ENCODE measurements around the gene RGS10. TPM values are rescaled to one million over a fixed set of nuclear protein-coding genes. Genes with fewer than 3 reads are reported as not detected.
"Not testable (repeated sequence)": the region's sequence is repeated elsewhere in the genome, so short reads cannot be mapped to it uniquely, and the experiment has no call there.

Gene RGS10, protein sequence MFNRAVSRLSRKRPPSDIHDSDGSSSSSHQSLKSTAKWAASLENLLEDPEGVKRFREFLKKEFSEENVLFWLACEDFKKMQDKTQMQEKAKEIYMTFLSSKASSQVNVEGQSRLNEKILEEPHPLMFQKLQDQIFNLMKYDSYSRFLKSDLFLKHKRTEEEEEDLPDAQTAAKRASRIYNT
- 100 to 1,000 TPM; 151 to 172 TPM for total RNA-seq

DNA sequence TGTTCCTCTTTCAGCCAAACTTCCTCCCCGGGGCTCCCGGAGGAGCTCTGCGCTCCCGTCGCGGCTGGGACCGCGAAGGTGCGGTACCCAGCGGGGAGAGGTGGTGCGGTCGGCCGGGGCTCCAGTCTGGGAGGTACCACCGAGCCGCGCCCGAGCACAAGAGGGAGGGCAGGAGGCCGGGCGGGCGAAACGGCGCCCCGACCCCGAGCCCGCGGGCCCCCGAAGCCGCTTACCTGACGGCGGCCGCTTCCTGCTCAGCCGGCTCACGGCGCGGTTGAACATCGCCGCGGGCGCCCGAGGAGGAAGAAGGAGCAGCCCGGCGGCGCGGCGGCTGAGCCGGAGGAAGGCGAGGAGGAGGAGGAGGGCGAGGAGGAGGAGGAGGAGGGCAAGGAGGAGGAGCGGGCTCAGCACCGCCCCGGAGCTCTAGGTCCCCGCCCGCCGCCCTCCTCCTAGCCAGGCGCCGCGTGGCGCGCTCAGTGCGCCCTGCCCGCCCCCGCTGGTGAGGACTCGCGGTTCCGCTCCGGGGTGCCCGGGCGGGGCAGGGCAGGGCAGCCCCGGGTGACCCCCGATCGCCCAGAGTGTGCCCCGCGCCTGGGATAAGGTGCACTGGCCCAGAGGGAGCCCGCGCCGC is at the start of gene RGS10:
RGS10 (minus strand) TSS at position 363 of the 631 bp plus-strand sequence; CDS start at position 282, 81 bp downstream.
- Mint-ChIP-seq H3K9me3 (no peaks in the 10 kb centered on the region), H3K4me1 (peaks cover 41% of the 10 kb centered on the region), H3K27ac (peak within 1 kb of the TSS; percentile 94), H3K4me3 (peak within 1 kb of the TSS; percentile 79), H3K27me3 (peaks cover 9% of the 10 kb centered on the region), H3K36me3 (ENCODE audit: low read depth) (peaks cover 15% of the 10 kb centered on the region)
- DNase-seq, result peak; percentile 88
- CTCF ChIA-PET, result interaction anchor here (0.9 to 3.1 kb wide), 20 partner anchors 9 to 343 kb away, joined by 3 to 13 read pairs (median 5); no protein-coding TSS in a partner anchor
- POLR2A ChIA-PET, result interaction anchor here (1.0 kb wide), 2 partner anchors 43 to 53 kb away, joined by 3 read pairs; no protein-coding TSS in a partner anchor

DNA sequence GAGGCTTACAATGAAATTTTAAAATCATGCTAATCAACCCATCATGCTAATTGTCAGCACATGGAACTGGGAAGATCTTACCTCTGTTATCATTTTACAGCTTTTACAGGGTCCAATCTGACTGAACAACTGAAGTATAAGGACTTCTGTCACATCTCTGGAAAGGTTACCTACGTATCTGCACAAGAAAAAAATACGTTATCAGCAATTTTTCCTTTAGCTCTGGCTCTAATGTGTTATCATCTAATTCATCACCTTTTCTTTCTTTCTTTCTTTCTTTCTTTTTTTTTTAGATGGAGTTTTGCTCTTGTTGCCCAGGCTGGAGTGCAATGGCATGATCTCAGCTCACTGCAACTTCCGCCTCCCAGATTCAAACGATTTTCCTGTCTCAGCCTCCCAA is 45.6 kb upstream of the RGS10 start:
- peaks cover 32% of the 10 kb centered on the region for H3K36me3 Mint-ChIP-seq (ENCODE audit: low read depth)
- H3K4me1 Mint-ChIP-seq, result peaks cover 30% of the 10 kb centered on the region
- POLR2A ChIA-PET, result no interaction called here
- H3K4me3 Mint-ChIP-seq, result no peak overlapping the region
- CTCF ChIA-PET, result interaction anchor here (0.6 to 1.3 kb wide), 3 partner anchors 21 to 308 kb away, joined by 3 to 4 read pairs (median 3); no protein-coding TSS in a partner anchor
- no peaks in the 10 kb centered on the region for H3K9me3 Mint-ChIP-seq
- H3K27ac Mint-ChIP-seq, result no peak overlapping the region
- no peak for DNase-seq
- H3K27me3 Mint-ChIP-seq, result no peaks in the 10 kb centered on the region

DNA sequence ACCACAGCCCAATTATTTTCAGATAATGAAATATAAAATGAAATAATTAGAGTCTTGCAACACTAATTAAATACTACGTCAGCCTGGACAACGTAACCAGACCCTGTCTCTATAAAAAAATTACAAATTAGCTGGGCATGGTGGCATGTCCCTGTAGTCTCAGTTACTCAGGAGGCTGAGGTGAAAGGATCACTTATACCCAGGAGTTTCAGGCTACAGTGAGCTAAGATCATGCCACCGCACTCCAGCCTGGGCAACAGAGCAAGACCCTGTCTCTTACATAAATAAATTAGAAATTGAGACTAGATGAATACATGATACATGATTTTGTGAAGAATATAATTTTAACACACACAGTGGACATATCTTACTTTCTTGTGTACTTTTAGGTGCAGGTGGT is 35.8 kb upstream of the RGS10 start:
- Mint-ChIP-seq H3K36me3 (ENCODE audit: low read depth) (peaks cover 51% of the 10 kb centered on the region), H3K9me3 (no peaks in the 10 kb centered on the region), H3K27me3 (no peaks in the 10 kb centered on the region), H3K4me3 (no peak overlapping the region), H3K27ac (no peak overlapping the region), H3K4me1 (peaks cover 35% of the 10 kb centered on the region)
- ChIA-PET CTCF (interaction anchor here (0.6 kb wide), 1 partner anchor 327 kb away, joined by 4 read pairs; no protein-coding TSS in a partner anchor), POLR2A (no interaction called here)
- DNase-seq, result no peak

DNA sequence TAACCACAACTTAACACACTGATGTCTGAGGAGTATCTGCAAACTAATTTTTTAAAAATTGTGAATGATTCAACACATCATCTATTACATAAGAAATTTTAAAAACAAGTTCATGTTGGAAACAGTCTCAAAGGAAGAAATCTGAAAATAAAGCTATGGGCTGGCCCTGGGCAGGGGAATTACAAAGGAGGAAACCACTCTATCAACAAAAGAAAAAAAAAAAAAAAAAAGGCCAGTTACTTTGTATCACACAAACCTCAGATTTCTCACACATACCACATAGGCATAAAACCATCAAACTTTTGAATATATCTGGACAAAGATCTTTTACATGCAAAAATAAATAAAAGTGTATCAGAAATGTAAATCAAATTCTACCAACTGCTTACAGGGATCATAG is 33.5 kb upstream of the RGS10 start:
- no peaks in the 10 kb centered on the region for H3K27me3 Mint-ChIP-seq
- CTCF ChIA-PET, result interaction anchor here (1.6 kb wide), 3 partner anchors 17 to 33 kb away, joined by 4 to 6 read pairs (median 6); partner anchors contain the start of gene RGS10
- peaks cover 26% of the 10 kb centered on the region for H3K4me1 Mint-ChIP-seq

DNA sequence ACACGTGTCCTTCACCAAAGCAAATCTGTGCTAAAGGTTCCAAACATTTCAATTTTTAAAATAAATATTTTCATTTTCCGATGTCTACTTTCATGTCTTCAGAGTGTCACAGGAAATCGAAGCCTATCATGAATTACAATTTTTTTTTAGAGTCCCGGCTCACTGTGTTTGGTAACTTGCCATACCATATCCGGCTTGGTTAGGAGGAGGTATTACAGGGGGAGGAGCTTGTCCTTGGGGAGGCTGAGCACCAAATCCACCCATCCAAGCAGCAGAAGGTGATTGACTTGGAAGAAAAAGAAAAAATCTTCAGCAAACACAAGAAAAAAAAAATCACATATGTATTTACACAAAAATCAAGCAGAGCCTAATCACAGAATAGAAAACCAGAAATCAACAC is 33.0 kb upstream of the RGS10 start:
- Mint-ChIP-seq H3K27me3 (no peaks in the 10 kb centered on the region), H3K36me3 (ENCODE audit: low read depth) (peaks cover 49% of the 10 kb centered on the region), H3K4me3 (no peak overlapping the region), H3K27ac (peak overlapping the region; percentile 77), H3K4me1 (peaks cover 26% of the 10 kb centered on the region), H3K9me3 (no peaks in the 10 kb centered on the region)
- POLR2A ChIA-PET, result no interaction called here
- peak; percentile 55 for DNase-seq
- CTCF ChIA-PET, result interaction anchor here (1.6 kb wide), 1 partner anchor 27 kb away, joined by 6 read pairs; no protein-coding TSS in a partner anchor

More for the DNA sequence above, 33.5 kb upstream of the RGS10 start:
- Mint-ChIP-seq H3K36me3 (ENCODE audit: low read depth) (peaks cover 49% of the 10 kb centered on the region), H3K9me3 (no peaks in the 10 kb centered on the region), H3K27ac (no peak overlapping the region), H3K4me3 (no peak overlapping the region)
- no peak for DNase-seq
- POLR2A ChIA-PET, result no interaction called here

DNA sequence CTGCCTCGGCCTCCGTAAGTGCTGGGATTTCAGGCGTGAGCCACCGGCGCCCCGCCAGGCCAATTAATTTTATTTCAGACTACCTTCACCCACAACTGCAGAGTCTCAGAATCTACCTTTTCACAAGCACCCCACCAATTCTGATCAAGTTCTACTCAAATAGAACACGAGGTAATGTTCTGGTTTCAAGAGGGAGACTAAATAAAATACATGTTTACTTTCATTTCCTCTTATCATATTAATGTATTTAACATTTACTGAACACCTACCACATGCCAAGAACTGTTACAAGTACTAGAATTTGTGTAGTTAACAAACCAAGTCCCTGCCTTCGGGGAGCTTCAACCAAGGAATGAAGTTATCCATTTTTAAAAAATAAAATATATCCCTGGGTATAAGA is 25.5 kb upstream of the RGS10 start:
- Mint-ChIP-seq H3K4me1 (no peaks in the 10 kb centered on the region), H3K36me3 (ENCODE audit: low read depth) (peaks cover 3% of the 10 kb centered on the region), H3K27me3 (no peaks in the 10 kb centered on the region), H3K9me3 (no peaks in the 10 kb centered on the region), H3K4me3 (no peak overlapping the region), H3K27ac (no peak overlapping the region)
- DNase-seq, result no peak
- POLR2A ChIA-PET, result no interaction called here
- CTCF ChIA-PET, result interaction anchor here (0.6 to 1.3 kb wide), 3 partner anchors 11 to 52 kb away, joined by 3 to 4 read pairs (median 4); no protein-coding TSS in a partner anchor

DNA sequence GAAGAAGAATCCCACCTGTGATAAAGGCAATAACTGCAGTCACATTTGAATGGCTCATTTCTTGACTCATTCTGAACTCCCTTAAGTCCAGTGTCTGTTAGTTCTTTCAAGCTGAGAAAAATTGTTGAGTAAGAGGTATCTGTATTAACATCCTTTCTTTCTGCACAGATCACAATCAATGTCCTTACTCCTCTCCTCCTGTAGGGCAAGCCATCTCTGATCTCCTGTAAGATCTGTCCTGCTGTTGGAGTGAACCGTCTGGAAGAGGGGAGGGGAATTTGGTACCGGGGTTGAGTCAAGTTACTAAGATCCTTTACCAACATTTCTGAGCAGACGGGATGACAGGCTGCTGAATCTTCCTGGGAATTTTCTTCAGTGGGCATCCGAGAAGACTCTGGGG is 19.6 kb upstream of the RGS10 start:
- CTCF ChIA-PET, result interaction anchor here (0.5 kb wide), 1 partner anchor 730 kb away, joined by 3 read pairs; no protein-coding TSS in a partner anchor
- Mint-ChIP-seq H3K27ac (no peak overlapping the region), H3K27me3 (no peaks in the 10 kb centered on the region), H3K9me3 (no peaks in the 10 kb centered on the region), H3K4me1 (no peaks in the 10 kb centered on the region), H3K4me3 (no peak overlapping the region), H3K36me3 (ENCODE audit: low read depth) (no peaks in the 10 kb centered on the region)
- POLR2A ChIA-PET, result no interaction called here
- DNase-seq, result no peak

DNA sequence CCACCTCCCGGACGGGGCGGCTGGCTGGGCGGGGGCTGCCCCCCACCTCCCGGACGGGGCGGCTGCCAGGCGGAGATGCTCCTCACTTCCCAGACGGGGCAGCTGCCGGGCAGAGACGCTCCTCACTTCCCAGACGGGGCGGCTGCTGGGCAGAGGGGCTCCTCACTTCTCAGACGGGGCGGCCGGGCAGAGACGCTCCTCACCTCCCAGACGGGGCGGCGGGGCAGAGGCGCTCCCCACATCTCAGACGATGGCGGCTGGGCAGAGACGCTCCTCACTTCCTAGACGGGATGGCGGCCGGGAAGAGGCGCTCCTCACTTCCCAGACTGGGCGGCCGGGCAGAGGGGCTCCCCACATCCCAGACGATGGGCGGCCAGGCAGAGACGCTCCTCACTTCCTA is 17.0 kb upstream of the RGS10 start:
- H3K36me3 Mint-ChIP-seq (ENCODE audit: low read depth); H3K27me3 Mint-ChIP-seq; POLR2A ChIA-PET; H3K4me3 Mint-ChIP-seq; DNase-seq; H3K27ac Mint-ChIP-seq; H3K4me1 Mint-ChIP-seq; H3K9me3 Mint-ChIP-seq: not testable (repeated sequence)
- CTCF ChIA-PET, result interaction anchor here (0.6 kb wide), 1 partner anchor 173 kb away, joined by 4 read pairs; no protein-coding TSS in a partner anchor

DNA sequence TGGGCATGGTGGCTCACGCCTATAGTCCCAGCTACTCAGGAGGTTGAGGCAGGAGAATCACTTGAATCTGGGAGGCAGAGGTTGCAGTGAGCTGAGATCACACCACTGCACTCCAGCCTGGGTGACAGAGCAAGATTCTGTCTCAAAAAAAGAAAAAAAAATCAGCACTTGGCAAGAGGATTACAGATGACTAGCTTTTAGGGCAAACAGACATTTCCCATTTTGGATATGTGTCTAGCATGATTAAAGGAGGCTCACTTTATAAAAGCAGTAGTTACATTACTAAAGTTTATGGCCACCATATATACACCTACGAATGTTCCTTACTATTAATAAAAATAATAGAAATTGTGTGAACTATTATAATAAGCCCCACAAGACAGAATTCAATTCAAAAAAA is 13.6 kb upstream of the RGS10 start:
- DNase-seq; H3K36me3 Mint-ChIP-seq (ENCODE audit: low read depth); H3K27me3 Mint-ChIP-seq; H3K9me3 Mint-ChIP-seq; H3K27ac Mint-ChIP-seq; H3K4me3 Mint-ChIP-seq; POLR2A ChIA-PET; H3K4me1 Mint-ChIP-seq: not testable (repeated sequence)
- CTCF ChIA-PET, result interaction anchor here (1.3 kb wide), 1 partner anchor 13 kb away, joined by 5 read pairs; the partner anchor contains the start of gene RGS10

DNA sequence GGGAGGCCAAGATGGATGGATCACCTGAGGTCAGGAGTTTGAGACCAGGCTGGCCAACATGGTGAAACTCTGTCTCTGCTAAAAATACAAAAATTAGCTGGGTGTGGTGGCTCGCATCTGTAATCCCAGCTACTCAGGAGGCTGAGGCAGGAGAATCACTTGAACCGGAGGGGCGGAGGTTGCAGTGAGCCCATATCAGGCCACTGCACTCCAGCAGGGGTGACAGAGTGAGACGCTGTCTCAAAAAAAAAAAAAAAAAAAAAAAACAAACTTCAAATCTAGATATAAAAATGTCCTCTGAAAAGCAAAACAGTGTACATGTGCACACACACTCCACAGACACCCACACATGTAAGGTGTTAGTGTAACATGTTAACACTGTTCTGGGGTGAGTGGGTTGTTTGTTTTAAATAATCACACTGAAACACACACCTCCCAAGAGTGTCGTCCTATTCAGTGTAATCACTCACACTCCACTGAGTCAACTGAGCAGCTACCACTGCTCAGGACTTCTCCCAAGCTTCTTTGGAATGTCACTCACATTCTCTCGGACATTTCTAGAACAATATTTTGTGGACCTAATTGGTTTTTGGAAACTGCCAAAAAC is 12.8 kb upstream of the RGS10 start:
- Mint-ChIP-seq H3K27me3 (peaks cover 7% of the 10 kb centered on the region), H3K27ac (no peak overlapping the region), H3K36me3 (ENCODE audit: low read depth) (no peaks in the 10 kb centered on the region), H3K4me3 (no peak overlapping the region), H3K4me1 (no peaks in the 10 kb centered on the region), H3K9me3 (no peaks in the 10 kb centered on the region)
- CTCF ChIA-PET, result interaction anchor here (0.6 kb wide), 1 partner anchor 273 kb away, joined by 3 read pairs; no protein-coding TSS in a partner anchor
- POLR2A ChIA-PET, result no interaction called here
- no peak for DNase-seq

DNA sequence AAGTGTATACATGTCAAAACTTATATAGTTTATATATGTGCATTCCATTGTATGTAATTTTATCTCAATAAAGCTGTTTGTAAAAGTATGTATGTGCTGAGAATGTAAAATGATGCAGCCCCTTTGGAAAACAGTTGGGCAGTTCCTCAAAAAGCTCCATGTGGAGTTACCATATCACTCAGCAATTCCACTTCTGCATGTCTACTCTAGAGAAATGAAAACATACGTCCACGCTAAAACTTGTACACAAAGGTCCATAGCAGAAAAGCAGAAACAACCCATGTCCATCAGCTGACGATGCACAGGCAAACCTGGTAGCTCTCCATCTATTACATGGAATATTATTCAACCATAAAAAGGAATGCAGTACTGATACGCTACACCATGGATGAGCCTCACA is 8.3 kb upstream of the RGS10 start:
- Mint-ChIP-seq H3K36me3 (ENCODE audit: low read depth) (no peaks in the 10 kb centered on the region), H3K27me3 (peaks cover 25% of the 10 kb centered on the region), H3K4me3 (no peak overlapping the region), H3K27ac (no peak overlapping the region), H3K9me3 (no peaks in the 10 kb centered on the region), H3K4me1 (no peaks in the 10 kb centered on the region)
- POLR2A ChIA-PET, result no interaction called here
- no peak for DNase-seq
- CTCF ChIA-PET, result interaction anchor here (0.7 to 0.9 kb wide), 2 partner anchors 27 to 61 kb away, joined by 3 read pairs; no protein-coding TSS in a partner anchor

DNA sequence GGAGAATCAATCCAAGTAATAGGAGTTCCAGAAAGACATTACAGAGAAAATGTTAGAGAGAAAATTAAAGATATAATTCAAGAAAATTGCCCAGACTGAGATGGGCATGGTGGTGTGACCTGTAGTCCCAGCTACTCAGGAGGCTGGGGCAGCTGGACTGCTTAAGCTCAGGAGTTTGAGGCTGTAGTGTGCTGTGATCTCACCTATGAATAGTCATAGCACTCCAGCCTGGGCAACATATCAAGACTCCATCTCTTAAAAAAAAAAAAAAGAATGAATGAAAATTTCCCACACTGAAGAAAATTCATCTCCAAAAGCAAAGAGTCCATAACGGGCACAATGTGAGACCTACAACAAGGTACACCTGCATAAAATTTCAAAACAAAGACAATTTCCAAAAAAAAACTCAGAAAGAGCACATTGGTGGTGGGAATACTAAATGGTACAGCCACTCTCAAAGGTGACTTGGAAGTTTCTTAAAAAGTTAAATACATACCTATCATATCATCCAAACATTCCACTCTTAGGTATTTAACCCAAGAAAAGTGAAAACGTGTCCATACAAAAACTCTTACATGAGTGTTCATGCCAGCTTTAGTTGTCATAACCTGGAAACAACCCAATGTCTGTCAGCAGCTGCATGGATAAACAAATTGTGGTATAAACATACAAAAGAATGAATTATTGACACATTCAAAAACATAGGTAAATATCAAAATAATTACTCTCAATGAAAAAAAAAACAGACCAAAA is 6.9 kb upstream of the RGS10 start:
- CTCF ChIA-PET, result interaction anchor here (0.6 to 1.4 kb wide), 4 partner anchors 9 to 79 kb away, joined by 3 to 4 read pairs (median 3); no protein-coding TSS in a partner anchor
- Mint-ChIP-seq H3K27me3 (peaks cover 28% of the 10 kb centered on the region), H3K4me1 (peaks cover under 1% of the 10 kb centered on the region), H3K4me3 (no peak overlapping the region), H3K36me3 (ENCODE audit: low read depth) (no peaks in the 10 kb centered on the region), H3K9me3 (no peaks in the 10 kb centered on the region), H3K27ac (no peak overlapping the region)
- POLR2A ChIA-PET, result no interaction called here
- DNase-seq, result no peak

All from activated CD4-positive, alpha-beta T cell treated with anti-CD3 and anti-CD28 coated beads, Interleukin-2, amount 10 ng/mL, durations not matched to agents 7 days and 5 days (primary cell).